Kidney glomerular epithelial cell (primary cell): ENCODE results near the gene CATSPER3.

ENCODE experiments used
- DNase-seq: peaks from one replicate; lab custom pipeline; 2025; lab: John Stamatoyannopoulos, UW

Gene CATSPER3

GRCh38 chr5:135030123-135030955 is 62.6 kb downstream of the CATSPER3 start:
- no peak for DNase-seq

GRCh38 chr5:135030956-135031812 is 63.5 kb downstream of the CATSPER3 start:
- no peak for DNase-seq

GRCh38 chr5:135031813-135032694 is 64.3 kb downstream of the CATSPER3 start:
- DNase-seq: no peak

GRCh38 chr5:135032695-135032998 is 64.9 kb downstream of the CATSPER3 start:
- DNase-seq: no peak

- no peak for DNase-seq
Observed at GRCh38 chr5:135032999-135033861, 65.5 kb downstream of the CATSPER3 start.

GRCh38 chr5:135033901-135034235 is 66.2 kb downstream of the CATSPER3 start, which contains the start of gene PITX1:
Gene PITX1 (minus strand): TSS chr5:135034228. CDS start chr5:135033881, 347 bp downstream.
- no peak for DNase-seq

- no peak for DNase-seq
Observed at GRCh38 chr5:135034236-135034962, 66.7 kb downstream of the CATSPER3 start.

GRCh38 chr5:135034963-135035677 is 67.4 kb downstream of the CATSPER3 start:
- no peak for DNase-seq

- no peak for DNase-seq
Observed at GRCh38 chr5:135035678-135036030, 67.9 kb downstream of the CATSPER3 start.

- no peak for DNase-seq
Observed at GRCh38 chr5:135036405-135036804, 68.7 kb downstream of the CATSPER3 start.

- DNase-seq: no peak
Observed at GRCh38 chr5:135037519-135038204, 70.0 kb downstream of the CATSPER3 start.

- DNase-seq: no peak
Observed at GRCh38 chr5:135038205-135038812, 70.6 kb downstream of the CATSPER3 start.

GRCh38 chr5:135038813-135039270 is 71.1 kb downstream of the CATSPER3 start:
- DNase-seq: no peak

GRCh38 chr5:135039271-135040033 is 71.7 kb downstream of the CATSPER3 start:
- DNase-seq: no peak

- no peak for DNase-seq
Observed at GRCh38 chr5:135040034-135040332, 72.3 kb downstream of the CATSPER3 start.

GRCh38 chr5:135040333-135041144 is 72.8 kb downstream of the CATSPER3 start:
- DNase-seq: no peak

GRCh38 chr5:135041145-135041587 is 73.5 kb downstream of the CATSPER3 start:
- DNase-seq: no peak
